Activated gamma-delta T cell treated with anti-CD3 and anti-CD28 coated beads, Interleukin-2, amount 50 U/mL, for 16 hours (primary cell): Measurements from ENCODE around the gene MAP7.
"Not testable (repeated sequence)": the region's sequence is repeated elsewhere in the genome, so short reads cannot be mapped to it uniquely, and the experiment has no call there.

Source experiments
- DNase-seq: peaks from one replicate; pipeline ENCODE4 v3.0.0-alpha.2; 2020; ENCODE audit warnings: low read depth

MAP7 gene

GRCh38 chr6:136466777-136467176, 83.4 kb downstream of the MAP7 start:
- no peak for DNase-seq

- DNase-seq = no peak
These were observed 84.4 kb downstream of the MAP7 start for GRCh38 chr6:136465766-136466303.

- no peak for DNase-seq
These were observed 85.3 kb downstream of the MAP7 start for GRCh38 chr6:136464874-136465273.

GRCh38 chr6:136464148-136464547, 86.1 kb downstream of the MAP7 start:
- DNase-seq = no peak

GRCh38 chr6:136463743-136464142, 86.5 kb downstream of the MAP7 start:
- DNase-seq = no peak

DNA sequence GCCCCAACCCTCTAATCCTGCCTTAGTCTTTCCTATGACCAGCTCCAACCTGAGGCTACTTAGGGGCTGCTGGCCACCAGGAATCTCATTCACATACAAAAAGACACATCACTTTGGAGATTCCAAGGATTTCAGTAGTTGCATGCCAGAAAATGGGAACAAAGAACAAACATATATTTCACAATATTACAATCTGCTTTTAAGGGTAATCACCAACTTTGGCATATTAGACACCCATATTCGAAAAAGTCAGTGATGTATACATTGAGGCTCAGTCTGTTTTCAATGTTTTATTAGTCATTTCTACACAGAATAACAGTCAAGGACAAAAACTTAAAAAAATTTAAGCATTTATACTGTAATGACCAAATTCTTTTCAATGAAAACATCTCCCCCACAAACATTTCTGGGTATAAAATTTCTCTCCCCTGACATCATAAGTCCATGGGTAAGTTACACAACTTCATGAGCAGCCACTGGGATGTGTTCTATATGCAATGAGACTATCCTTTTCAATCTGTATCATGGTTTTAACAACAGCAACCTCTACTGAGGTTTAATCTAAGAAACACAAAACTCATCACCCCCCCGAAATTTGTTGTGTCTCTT, 103.5 kb downstream of the MAP7 start:
- DNase-seq = no peak

- no peak for DNase-seq
These were observed 104.1 kb downstream of the MAP7 start for GRCh38 chr6:136446145-136446544.

DNA sequence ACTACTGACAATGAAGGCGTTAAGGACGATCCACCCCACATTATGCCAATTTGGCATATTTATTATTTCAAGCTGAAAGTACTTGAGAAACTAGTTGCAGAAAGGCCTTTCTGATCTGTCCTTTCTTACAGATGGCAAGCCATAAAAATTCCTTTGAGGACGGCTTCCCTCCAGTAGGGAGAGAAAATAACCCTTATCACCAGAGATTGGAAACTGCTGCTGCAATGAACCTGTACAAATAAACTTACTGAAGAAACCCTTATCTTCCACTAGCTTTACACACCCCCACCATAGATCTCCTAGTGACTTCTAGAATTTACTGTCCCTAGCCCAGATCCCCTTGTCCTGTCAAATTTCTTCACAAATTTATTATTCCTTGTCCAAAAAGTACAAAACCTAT, 105.2 kb downstream of the MAP7 start:
- no peak for DNase-seq

- DNase-seq = no peak
These were observed 110.0 kb downstream of the MAP7 start for GRCh38 chr6:136440203-136440602.

GRCh38 chr6:136439514-136440190, 110.6 kb downstream of the MAP7 start:
- DNase-seq = no peak

DNA sequence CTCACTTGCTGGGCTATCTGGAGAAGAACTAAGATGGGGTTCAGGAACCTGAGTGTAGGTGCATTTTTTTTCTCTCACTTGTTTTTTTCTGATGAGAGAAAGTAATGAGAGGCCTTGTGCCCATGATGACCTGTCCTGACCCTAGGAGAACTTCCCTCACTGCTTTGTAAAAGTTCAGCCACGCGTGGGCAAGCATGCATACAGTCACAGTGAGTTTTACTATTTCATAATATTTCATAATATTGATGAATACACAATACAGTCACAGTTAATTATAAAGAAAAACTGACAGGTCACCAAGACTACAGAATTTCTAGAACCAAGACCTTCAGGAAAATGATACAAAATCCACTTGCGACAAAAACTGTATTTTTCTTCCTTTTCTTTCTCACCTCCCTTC, 111.8 kb downstream of the MAP7 start:
- no peak for DNase-seq

DNA sequence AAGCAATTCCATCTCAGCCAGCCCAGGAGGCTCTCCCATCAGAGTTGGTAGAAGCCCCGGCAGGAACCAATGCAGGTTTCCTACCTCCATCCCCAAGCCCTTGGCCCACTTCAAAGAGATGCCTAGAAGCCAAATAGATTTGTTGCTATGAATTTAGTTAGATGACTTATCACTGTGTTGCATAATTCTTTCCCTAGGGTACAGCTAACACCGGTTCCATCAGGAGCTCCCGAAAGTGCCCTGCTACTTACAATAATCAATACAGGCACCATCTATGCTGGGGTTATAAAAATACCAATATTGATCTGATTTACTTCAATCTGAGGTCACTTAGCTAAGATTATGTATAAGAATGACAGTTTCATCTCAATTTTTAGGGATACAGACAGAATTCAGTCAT, 113.0 kb downstream of the MAP7 start:
- no peak for DNase-seq

- no peak for DNase-seq
These were observed 115.1 kb downstream of the MAP7 start for GRCh38 chr6:136435101-136435500.

GRCh38 chr6:136431306-136431705, 118.9 kb downstream of the MAP7 start:
- not testable (repeated sequence) for DNase-seq

GRCh38 chr6:136429264-136430065, 120.8 kb downstream of the MAP7 start:
- no peak for DNase-seq

GRCh38 chr6:136427378-136427717, 122.9 kb downstream of the MAP7 start:
- DNase-seq = no peak

- no peak for DNase-seq
These were observed 123.4 kb downstream of the MAP7 start for GRCh38 chr6:136426627-136427377.

- no peak for DNase-seq
These were observed 124.4 kb downstream of the MAP7 start for GRCh38 chr6:136425793-136426192.

- no peak for DNase-seq
These were observed 125.3 kb downstream of the MAP7 start for GRCh38 chr6:136424901-136425300.

GRCh38 chr6:136424450-136424849, 125.8 kb downstream of the MAP7 start:
- no peak for DNase-seq

DNA sequence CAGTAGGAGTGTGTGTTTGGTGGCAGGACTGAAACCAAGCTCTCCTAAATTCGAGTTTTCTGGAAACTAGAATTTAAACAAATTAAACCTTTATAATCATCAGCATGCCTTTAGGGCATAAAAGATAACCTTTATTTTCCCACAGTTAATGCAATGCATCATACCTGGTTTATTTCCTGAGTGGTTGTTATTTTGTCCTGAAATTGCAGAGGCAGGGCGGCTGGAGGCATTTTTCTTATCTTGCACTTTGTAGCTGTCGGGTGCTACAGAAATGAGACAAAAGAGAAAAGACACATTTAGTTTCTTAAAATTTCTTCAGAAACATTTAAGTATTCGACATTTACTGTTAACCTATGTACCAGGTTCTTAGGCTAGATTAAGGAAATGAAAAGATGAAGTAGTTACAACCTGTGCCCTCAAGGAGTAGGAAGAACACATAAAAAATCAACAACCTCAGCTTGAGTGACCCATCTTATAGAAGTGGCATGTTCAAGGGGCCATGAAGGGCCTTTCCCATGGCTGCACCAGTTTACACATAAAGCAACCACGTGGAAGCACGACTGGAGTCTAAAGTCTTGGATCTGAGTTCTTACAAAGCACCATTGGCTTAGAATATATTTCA, 128.6 kb downstream of the MAP7 start:
- DNase-seq = no peak

- no peak for DNase-seq
These were observed 129.4 kb downstream of the MAP7 start for GRCh38 chr6:136420853-136421252.
